Choroid plexus epithelial cell (primary cell): ENCODE data around the gene MAML2.

ENCODE experiments used
- DNase-seq: peaks from one replicate; pipeline ENCODE4 v3.0.0-alpha.2; 2010; ENCODE audit warnings: low read depth
- H3K4me3 ChIP-seq: 2 replicates; pipeline ENCODE4 v1.5.1; 2011; ENCODE audit warnings: low read depth, mild to moderate bottlenecking, control low read depth, low read length, moderate library complexity
- CTCF ChIP-seq: conservative IDR thresholded peaks from 2 replicates; pipeline ENCODE4 v1.5.1; 2011; ENCODE audit warnings: low read depth, mild to moderate bottlenecking, control low read depth, inconsistent platforms, low read length, moderate library complexity

The MAML2 gene

GRCh38 chr11:96141626-96142025 is 201.4 kb downstream of the MAML2 start:
- no peak overlapping the region for H3K4me3 ChIP-seq
- TF ChIP-seq CTCF: no peak
- DNase-seq: no peak

DNA sequence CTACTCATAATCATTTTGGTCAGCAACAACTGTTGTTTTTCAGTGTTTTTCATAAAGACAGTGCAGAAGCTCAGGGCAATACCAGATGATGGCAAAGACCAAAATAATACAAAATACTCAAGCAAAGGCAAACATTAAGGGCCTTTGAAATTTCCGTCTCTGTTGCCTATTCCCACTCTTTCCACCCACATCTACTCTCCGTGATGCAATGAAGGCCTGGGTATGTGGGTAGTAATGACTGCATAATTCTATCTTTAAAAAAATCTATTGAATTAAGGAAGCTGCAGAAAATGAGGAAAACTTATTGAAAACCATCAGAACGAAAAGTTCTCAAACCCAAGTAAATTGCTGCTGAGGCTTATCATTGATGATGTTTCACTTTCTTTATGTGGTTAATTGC is 203.3 kb downstream of the MAML2 start:
- H3K4me3 ChIP-seq: no peak overlapping the region
- no peak for TF ChIP-seq CTCF

GRCh38 chr11:96137373-96137772 is 205.6 kb downstream of the MAML2 start:
- TF ChIP-seq CTCF: no peak
- no peak for DNase-seq
- H3K4me3 ChIP-seq: no peak overlapping the region

More for the DNA sequence above, 203.3 kb downstream of the MAML2 start:
- no peak for DNase-seq

- H3K4me3 ChIP-seq: no peak overlapping the region
- TF ChIP-seq CTCF: no peak
- DNase-seq: peak; percentile 62
These were observed 206.2 kb downstream of the MAML2 start for GRCh38 chr11:96136613-96137298.

GRCh38 chr11:96134602-96135001 is 208.4 kb downstream of the MAML2 start:
- TF ChIP-seq CTCF: no peak
- H3K4me3 ChIP-seq: no peak overlapping the region
- peak; percentile 50 for DNase-seq

- TF ChIP-seq CTCF: no peak
- no peak overlapping the region for H3K4me3 ChIP-seq
- DNase-seq: no peak
These were observed 210.6 kb downstream of the MAML2 start for GRCh38 chr11:96132437-96132836.

DNA sequence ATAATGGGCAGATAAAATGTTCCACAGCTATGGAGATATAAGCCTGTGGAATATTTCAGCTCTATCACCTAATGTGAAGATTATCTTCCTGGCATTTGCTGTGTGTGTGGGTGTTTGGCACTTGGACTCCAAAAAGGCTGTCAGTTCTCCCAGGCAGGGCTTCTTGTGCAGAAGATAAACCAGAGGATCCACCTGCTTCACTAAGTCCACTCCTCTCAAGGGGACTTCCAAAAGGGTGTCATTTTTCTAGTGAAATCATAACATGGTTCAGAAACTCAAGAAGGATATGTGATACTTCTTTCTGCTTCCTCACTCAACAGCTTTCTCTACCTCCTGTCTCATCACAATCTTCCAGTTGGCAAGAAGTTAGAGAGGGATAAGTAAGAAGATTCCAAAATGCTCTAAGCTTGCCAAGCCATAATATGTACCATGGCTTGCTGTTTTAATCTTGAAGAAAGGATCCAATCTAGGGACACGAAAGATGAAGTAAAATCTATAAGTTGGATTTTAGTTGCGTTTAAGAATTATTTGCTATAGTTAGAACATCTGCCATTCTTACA is 212.9 kb downstream of the MAML2 start:
- no peak for TF ChIP-seq CTCF
- H3K4me3 ChIP-seq: no peak overlapping the region
- DNase-seq: no peak
